SU-DHL-6 (cell line): ENCODE measurements around the gene HSPB2.

Experiments
- EZH2phosphoT487 ChIP-seq: fragments of 200-600 bp; sonication (generic), shearing (Covaris generic); conservative IDR thresholded peaks from 2 replicates; pipeline ENCODE4 v1.6.1; 2018; ENCODE audit warnings: mild to moderate bottlenecking, antibody characterized with exemption, low read length, moderate library complexity, mixed read lengths
- TF ChIP-seq, protein P1 (sequence below): fragments of 200-600 bp; sonication (generic); IDR thresholded peaks from one replicate; pipeline ENCODE4 v1.5.1; 2017; ENCODE audit warnings: antibody characterized with exemption, mild to moderate bottlenecking, low read length, moderate library complexity; ENCODE audit not compliant: insufficient read depth, poor library complexity, severe bottlenecking

- TF ChIP-seq, protein P1, sequence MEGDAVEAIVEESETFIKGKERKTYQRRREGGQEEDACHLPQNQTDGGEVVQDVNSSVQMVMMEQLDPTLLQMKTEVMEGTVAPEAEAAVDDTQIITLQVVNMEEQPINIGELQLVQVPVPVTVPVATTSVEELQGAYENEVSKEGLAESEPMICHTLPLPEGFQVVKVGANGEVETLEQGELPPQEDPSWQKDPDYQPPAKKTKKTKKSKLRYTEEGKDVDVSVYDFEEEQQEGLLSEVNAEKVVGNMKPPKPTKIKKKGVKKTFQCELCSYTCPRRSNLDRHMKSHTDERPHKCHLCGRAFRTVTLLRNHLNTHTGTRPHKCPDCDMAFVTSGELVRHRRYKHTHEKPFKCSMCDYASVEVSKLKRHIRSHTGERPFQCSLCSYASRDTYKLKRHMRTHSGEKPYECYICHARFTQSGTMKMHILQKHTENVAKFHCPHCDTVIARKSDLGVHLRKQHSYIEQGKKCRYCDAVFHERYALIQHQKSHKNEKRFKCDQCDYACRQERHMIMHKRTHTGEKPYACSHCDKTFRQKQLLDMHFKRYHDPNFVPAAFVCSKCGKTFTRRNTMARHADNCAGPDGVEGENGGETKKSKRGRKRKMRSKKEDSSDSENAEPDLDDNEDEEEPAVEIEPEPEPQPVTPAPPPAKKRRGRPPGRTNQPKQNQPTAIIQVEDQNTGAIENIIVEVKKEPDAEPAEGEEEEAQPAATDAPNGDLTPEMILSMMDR, result no peak
- no peak for TF ChIP-seq EZH2phosphoT487
These were observed 41.6 kb downstream of the HSPB2 start for GRCh38 chr11:111954154-111954553.
